Glomerular visceral epithelial cell (primary cell): ENCODE results near the gene EXOC6.
"Not testable (repeated sequence)": the region's sequence is repeated elsewhere in the genome, so short reads cannot be mapped to it uniquely, and the experiment has no call there.

Experiments
- DNase-seq: peaks from one replicate; pipeline ENCODE4 v3.0.0-alpha.2; 2016; ENCODE audit errors: extremely low spot score

The EXOC6 gene

DNA sequence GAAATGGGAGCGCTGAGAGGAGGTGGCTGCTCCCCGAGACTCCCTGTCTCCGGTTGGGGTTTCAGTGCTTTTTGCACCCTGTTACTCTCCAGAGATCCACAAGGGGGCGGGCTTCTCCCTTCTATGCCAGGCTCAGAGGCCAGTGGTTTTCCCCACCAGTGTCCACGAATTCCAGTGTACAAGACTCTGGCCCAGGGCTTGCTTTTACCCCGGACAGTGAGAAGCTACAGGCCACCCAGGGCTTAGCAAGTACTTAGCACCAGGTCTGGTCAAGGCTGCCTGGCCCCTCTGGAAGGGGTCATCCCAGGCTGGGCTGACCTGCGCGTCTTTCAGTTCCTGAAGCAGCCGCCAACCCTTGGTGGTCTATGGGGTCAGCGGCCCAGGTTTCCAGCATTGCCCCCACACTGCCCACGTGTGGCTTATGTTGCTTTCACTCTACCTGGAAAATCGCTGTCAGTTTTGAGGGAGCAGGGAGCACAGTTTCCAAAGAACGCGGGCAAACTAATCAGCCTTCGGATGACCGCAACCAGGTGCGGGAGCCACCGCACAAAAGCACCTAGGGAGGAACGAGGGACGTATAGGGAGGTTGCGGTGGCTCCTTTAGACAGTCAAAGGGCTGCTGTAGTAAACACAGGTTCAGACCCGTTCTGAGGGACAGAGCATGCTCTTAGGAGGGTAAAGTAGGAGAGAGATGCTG, 232.2 kb downstream of the EXOC6 start:
- DNase-seq, result peak; percentile 63

- no peak for DNase-seq
These were observed 233.0 kb downstream of the EXOC6 start for GRCh38 chr10:93081318-93081717.

GRCh38 chr10:93081834-93082233, 233.5 kb downstream of the EXOC6 start:
- DNase-seq, result peak; percentile 75

DNA sequence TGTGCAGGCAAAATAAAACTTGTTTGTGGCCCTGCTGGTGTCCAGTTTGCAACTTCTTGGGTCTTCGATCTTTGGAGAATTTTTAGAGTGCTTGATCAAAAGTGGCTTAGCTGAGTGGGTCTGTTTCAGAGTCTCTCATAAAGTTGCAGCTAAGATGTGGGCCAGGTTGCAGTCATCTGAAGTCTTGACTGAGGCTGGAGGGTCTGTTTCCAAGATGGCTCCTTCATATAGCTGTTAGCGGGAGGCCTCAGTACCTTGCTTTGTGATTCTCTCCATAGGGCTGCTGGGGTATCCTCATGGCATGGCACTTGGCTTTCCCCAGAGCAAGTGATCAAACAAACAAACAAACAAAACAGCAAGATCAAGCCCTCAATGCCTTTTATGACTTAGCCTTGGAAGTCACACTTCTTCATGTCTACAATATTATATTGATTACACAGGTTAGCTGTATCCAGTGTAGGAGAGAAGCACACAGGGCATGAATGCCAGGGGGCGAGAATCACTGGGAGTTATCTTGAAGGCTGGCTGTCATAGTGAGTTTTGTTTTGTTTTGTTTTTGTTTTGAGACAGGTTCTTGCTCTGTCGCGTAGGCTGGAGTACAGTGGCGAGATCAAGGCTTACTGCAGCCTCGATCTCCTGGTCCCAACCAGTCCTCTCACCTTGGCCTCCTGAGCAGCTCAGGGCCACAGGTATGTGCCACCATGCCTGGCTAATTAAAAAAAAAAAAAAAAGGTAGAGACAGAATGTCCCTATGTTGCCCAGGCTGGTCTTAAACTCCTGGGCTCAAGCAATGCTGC, 235.6 kb downstream of the EXOC6 start:
- DNase-seq, result no peak

DNA sequence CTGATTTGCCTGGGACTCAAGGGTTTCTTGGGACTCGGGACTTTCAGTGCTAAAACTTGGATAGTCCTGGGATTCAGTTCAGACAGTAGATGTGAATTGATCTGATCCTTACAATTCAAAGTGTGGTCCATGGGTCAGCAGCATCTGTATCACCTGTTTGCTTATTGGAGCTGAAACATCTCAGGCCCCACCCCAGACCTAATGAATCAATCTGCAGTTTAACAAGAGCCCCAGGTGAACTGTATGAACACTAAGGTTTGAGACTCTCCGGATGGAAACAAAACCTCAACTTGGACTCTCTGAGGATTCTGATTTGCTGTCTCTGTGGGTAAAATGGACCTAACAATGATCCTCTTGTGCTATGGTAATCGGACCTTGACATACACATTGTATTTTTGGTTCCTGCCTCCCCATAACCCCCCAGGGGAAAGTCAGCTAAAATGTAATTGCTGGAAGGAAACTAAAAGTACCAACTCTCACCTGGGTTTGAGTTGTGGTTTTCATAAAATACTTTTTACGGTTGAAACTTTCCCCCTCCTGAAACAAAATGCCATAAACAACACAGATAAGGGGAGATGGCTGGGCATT, 237.0 kb downstream of the EXOC6 start:
- DNase-seq, result no peak

GRCh38 chr10:93086289-93086688, 238.0 kb downstream of the EXOC6 start:
- DNase-seq, result no peak

GRCh38 chr10:93087846-93088245, 239.5 kb downstream of the EXOC6 start:
- no peak for DNase-seq

GRCh38 chr10:93088466-93088865, 240.1 kb downstream of the EXOC6 start:
- DNase-seq, result no peak

DNA sequence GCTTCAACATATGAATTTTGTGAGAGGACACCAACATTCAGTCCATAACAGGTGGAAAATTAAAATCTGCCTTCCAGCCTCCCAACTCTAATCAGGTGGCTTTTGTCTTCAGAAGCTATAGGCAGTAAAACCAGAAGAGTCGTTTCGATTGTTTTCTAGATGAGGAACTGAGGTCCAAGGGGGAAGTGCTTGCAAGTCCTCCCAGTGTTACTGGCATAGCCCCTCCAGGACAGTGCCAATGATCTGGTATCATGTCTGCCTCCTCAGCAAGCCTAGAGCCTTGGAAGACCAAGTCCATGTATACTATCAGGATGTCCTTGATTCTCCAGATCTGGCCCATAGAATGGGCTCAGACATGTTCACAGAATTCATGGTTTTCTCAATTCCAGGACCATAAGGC, 242.3 kb downstream of the EXOC6 start:
- DNase-seq, result no peak

DNA sequence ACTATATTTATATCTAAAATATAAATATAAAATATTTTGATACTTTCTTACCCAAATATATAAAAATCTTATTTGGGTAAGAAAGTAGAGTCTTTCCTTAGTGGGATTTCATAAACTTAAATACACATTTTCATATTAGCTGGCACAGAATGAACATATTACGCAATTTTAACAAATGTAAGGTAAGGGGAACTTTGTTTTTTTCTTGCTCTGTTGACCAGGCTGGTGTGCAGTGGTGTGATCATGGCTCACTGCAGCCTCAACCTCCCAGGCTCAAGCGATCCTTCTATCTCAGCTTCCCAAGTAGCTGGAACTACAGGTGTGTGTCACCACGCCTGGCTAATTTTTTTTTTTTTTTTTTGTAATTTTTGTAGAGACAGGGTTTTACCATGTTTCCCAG, 243.6 kb downstream of the EXOC6 start:
- DNase-seq, result no peak

GRCh38 chr10:93095225-93095624, 246.9 kb downstream of the EXOC6 start:
- no peak for DNase-seq

GRCh38 chr10:93096901-93097300, 248.6 kb downstream of the EXOC6 start:
- DNase-seq, result no peak

DNA sequence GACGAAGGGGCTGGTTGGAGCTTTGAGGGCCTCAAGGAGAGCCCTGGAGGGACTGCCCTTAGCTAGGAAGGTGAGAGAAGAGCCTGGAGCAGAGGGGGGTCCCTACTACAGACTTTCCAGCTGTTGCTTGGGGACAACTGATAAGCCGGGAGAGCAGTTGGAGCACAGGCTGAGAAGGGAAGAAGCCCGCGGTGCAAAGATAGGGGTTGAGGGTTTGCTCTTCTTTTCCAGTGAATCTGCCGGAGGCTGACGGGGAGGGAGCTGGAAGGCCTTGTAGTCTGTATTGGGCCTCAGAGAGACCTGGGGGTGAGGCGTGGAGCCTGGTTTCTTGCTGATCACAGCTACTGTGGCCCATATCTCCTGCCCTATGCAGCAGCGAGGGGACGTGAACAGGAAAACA, 249.1 kb downstream of the EXOC6 start:
- no peak for DNase-seq

- DNase-seq, result no peak
These were observed 250.5 kb downstream of the EXOC6 start for GRCh38 chr10:93098816-93099215.

DNA sequence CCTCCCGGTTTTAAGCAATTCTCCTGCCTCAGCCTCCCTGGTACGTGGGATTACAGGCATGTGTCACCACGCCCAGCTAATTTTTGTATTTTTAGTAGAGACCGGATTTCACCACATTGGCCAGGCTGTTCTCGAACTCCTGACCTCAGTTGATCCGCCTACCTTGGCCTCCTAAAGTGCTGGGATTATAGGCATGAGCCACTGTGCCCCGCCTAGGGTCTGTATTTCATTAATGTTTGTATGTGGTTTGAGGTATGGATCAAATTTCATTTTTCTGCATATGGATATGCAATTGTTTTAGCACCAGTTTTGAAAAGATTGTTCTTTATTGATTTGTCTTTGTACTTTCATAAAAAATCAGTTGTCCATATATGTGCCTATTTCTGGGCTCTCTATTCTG, 251.3 kb downstream of the EXOC6 start:
- no peak for DNase-seq

DNA sequence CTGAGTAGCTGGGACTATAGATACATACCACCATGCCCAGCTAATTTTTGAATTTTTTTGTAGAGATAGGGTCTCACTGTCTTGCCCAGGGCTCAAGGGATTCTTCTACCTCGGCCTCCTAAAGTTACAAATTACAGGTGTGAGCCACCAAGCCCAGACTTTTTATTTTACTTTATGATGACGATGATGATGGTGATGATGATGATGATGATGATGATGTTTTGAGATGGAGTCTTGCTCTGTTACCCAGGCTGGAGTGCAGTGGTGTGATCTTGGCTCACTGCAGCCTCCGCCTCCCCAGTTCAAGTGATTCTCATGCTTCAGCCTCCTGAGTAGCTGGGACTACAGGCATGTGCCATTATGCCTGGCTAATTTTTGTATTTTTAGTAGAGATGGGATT, 252.8 kb downstream of the EXOC6 start:
- not testable (repeated sequence) for DNase-seq

DNA sequence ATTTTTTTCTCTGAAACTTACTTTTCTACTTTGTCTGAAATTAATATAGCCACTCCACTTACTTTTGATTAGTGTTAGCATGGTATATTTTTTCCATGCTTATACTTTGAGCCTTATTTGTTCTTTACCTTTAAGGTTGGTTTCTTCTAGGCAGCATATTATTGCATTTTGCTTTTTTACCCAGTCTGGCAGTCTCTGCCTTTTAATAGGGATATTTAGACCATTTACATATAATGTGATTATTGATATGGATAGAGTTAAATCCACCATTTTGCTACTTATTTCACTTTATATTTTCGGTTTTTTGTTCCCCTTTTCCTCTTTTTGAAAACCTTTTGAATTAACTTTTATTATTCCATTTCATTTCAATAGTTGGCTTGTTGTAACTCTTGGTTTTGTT, 255.6 kb downstream of the EXOC6 start:
- DNase-seq, result no peak

GRCh38 chr10:93106631-93107072, 258.3 kb downstream of the EXOC6 start:
- peak; percentile 89 for DNase-seq
